Heart right ventricle (tissue), 16 donors: ENCODE results near the gene EFNB1. TPM values are rescaled to one million over a fixed set of nuclear protein-coding genes. Genes with fewer than 3 reads are reported as not detected.
A peak's percentile ranks its signal among the peaks of the same experiment; 100 is the strongest.

Experiments
- ATAC-seq, 8 donors: fragments of 200-7000 bp; cut with Tn5 transposase; one replicate each; pipeline ENCODE4 v1.9.1; 2020; ENCODE audit warnings: mild to moderate bottlenecking in 8 of 8, moderate library complexity in 8 of 8, moderate number of reproducible peaks in 1 of 8
- DNase-seq, 2 donors: peaks; one replicate each; pipeline ENCODE4 v3.0.0-alpha.2; 2020
- H3K27ac ChIP-seq, 10 donors: fragments of 200-600 bp; sonication (generic) in 2 of 10; one replicate each; pipeline versions ENCODE4 v1.5.0 to v1.8.0; 2020 to 2022; ENCODE audit warnings: mild to moderate bottlenecking in 3 of 10
- H3K27me3 ChIP-seq, 7 donors: fragments of 200-600 bp; one replicate each; pipeline ENCODE4 v1.8.0; 2021 to 2022; ENCODE audit warnings: mild to moderate bottlenecking in 2 of 7
- H3K36me3 ChIP-seq, 9 donors: fragments of 200-600 bp; sonication (generic) in 1 of 9; one replicate each; pipeline versions ENCODE4 v1.5.0 to v1.8.0; 2020 to 2022; ENCODE audit warnings: mild to moderate bottlenecking in 2 of 9
- H3K4me1 ChIP-seq, 9 donors: fragments of 200-600 bp; sonication (generic) in 1 of 9; one replicate each; pipeline versions ENCODE4 v1.5.0 to v1.8.0; 2020 to 2022; ENCODE audit warnings: mild to moderate bottlenecking in 4 of 9
- H3K4me3 ChIP-seq, 10 donors: fragments of 200-600 bp; sonication (generic) in 2 of 10; one replicate each; pipeline versions ENCODE4 v1.5.0 to v1.8.0; 2020 to 2022; ENCODE audit warnings: mild to moderate bottlenecking in 7 of 10, moderate library complexity in 2 of 10
- H3K9me3 ChIP-seq, 11 donors: fragments of 200-600 bp in 10 of 11; sonication (generic) in 2 of 11; one replicate each; pipeline versions ENCODE4 v1.5.0 to v1.8.0; 2013 to 2022; ENCODE audit warnings: mild to moderate bottlenecking in 2 of 11, control low read depth in 1 of 11, moderate library complexity in 1 of 11
- CTCF ChIP-seq, 9 donors: fragments of 200-600 bp; sonication (generic) in 2 of 9; IDR thresholded peaks; one replicate each; pipeline versions ENCODE4 v1.5.0 to v1.8.0; 2021 to 2022; ENCODE audit warnings: antibody characterized with exemption in 9 of 9, mild to moderate bottlenecking in 5 of 9, moderate library complexity in 1 of 9
- WGBS, 2 donors: extraction: QIAGEN DNeasy Blood & Tissue Kit; methylation state at CpG; one replicate each; pipeline ENCODE4 v1.1.7; 2013; ENCODE audit warnings: inconsistent platforms in 1 of 2; 5-methylcytosine and 5-hydroxymethylcytosine counted together
- intact Hi-C, 10 donors: fragments of 100-400 bp; cut with DNase I; formaldehyde crosslinking; loops; one replicate each; pipeline versions ENCODE4 v1.11.1 to v1.14.2; 2022
- polyA plus RNA-seq, 2 donors: library from polyadenylated mRNA; stranded (reverse); fragments of 200-250 nt; gene quantifications; one replicate each; pipeline ENCODE4 v1.2.3, GENCODE V29; 2013
- total RNA-seq, 10 donors: library from RNA; stranded (reverse); fragmentation: NEBNext Ultra II Directional in 3 of 10; extraction: Animal tissue kit (Norgen Biotek cat#: 25700) in 3 of 10; gene quantifications; one replicate each; pipeline versions ENCODE4 v1.2.1 to v1.2.4, GENCODE V29; 2021 to 2023
- donor health status: Arrhythmogenic right ventricular cardiomyopathy.
- donor health status: ischemic (EF 13 %, LVEDD 7.1; RV severe dilation, severe dysfunction).
- donor health status: healthy with polysubstance abuse.
- donor health status: DM: no; HTN: yes; CAD: no.
- donor health status: DM: no; HTN: no; CAD: no.
- donor health status: ischemic (EF 25% LVEDD 6.9; RV normal size, moderate dysfunction).
- donor health status: ischemic (EF 25% LVEDD 5.7; RV mildly dilated, moderate dysfunction).
- donor health status: healthy.
- donor health status: DM: yes; HTN: yes; CAD: no.
- donor health status: Ischemic cardiomyopathy.
- donor health status: ischemic (EF 35%, LVEDD 5.7; RV mildly dilated, moderate dysfunction).
- donor health status: nonischemic (EF 11% LVEDD 7.7; RV severe dilation, severe dysfunction).
- donor health status: DM: yes; HTN: yes; CAD: no.
- donor health status: PGD.
- donor health status: ischemic (EF 29% LVEDD 5.4; RV normal size, mild dysfunction).
- donor health status: nonischemic (EF 23%, LVEDD 6.1; RV moderate dilation, normal function).

Gene EFNB1
- total and polyA plus RNA-seq, 12 donors, result 10.8 to 45.1 (median 19.2) TPM

- WGBS, 2 donors, result 14 to 15% methylated on average over 11 to 14 of the region's 14 CpGs
- Histone ChIP-seq H3K4me1 (peaks cover 0 to 9% (median 0%) of the 10 kb centered on the region in 9 donors), H3K4me3 (no peak overlapping the region), H3K9me3 (no peaks in the 10 kb centered on the region), H3K27me3 (peaks cover 0 to 56% (median 0%) of the 10 kb centered on the region in 7 donors), H3K27ac (no peak overlapping the region), H3K36me3 (no peaks in the 10 kb centered on the region)
- ATAC-seq (peak; percentile 79 to 93 (median 90)), DNase-seq (peak in 1 of 2 donors; percentile 40)
- TF ChIP-seq CTCF (IDR thresholded peaks at IDR 0.05), result peak; percentile 33 to 75 (median 67)
- intact Hi-C loops, result loop anchor here in 9 of 10 donors (2.0 to 10.0 kb wide), 10 partner anchors 172 to 569 kb away; no protein-coding TSS in a partner anchor
Measured at GRCh38 chrX:68822641-68823410, 6.0 kb upstream of the EFNB1 start.

GRCh38 chrX:68823413-68824151, 5.2 kb upstream of the EFNB1 start:
- no peaks in the 10 kb centered on the region for H3K9me3 ChIP-seq
- no peak for TF ChIP-seq CTCF (IDR thresholded peaks at IDR 0.05)
- peaks cover 0 to 16% (median 0%) of the 10 kb centered on the region in 9 donors for H3K4me1 ChIP-seq
- H3K27me3 ChIP-seq, result peaks cover 0 to 60% (median 0%) of the 10 kb centered on the region in 7 donors
- ATAC-seq (no peak), DNase-seq (no peak)
- H3K27ac ChIP-seq, result no peak overlapping the region
- H3K36me3 ChIP-seq, result no peaks in the 10 kb centered on the region
- intact Hi-C loops, result loop anchor here in 9 of 10 donors (2.0 to 10.0 kb wide), 10 partner anchors 171 to 569 kb away; no protein-coding TSS in a partner anchor
- WGBS, 2 donors, result 89 to 91% methylated on average over 10 of the region's 10 CpGs
- no peak overlapping the region for H3K4me3 ChIP-seq

GRCh38 chrX:68824152-68824433, 4.7 kb upstream of the EFNB1 start:
- no peaks in the 10 kb centered on the region for H3K9me3 ChIP-seq
- DNase-seq (no peak), ATAC-seq (no peak)
- intact Hi-C loops, result loop anchor here in 8 of 10 donors (5.0 to 10.0 kb wide), 9 partner anchors 171 to 568 kb away; no protein-coding TSS in a partner anchor
- no peaks in the 10 kb centered on the region for H3K36me3 ChIP-seq
- no peak overlapping the region for H3K27ac ChIP-seq
- H3K4me3 ChIP-seq, result no peak overlapping the region
- peaks cover 0 to 16% (median 0%) of the 10 kb centered on the region in 9 donors for H3K4me1 ChIP-seq
- peaks cover 0 to 60% (median 0%) of the 10 kb centered on the region in 7 donors for H3K27me3 ChIP-seq
- no peak for TF ChIP-seq CTCF (IDR thresholded peaks at IDR 0.05)

GRCh38 chrX:68824565-68825125, 4.2 kb upstream of the EFNB1 start:
- Histone ChIP-seq H3K36me3 (no peaks in the 10 kb centered on the region), H3K4me1 (peaks cover 0 to 16% (median 0%) of the 10 kb centered on the region in 9 donors), H3K27me3 (peaks cover 0 to 63% (median 0%) of the 10 kb centered on the region in 7 donors), H3K4me3 (no peak overlapping the region), H3K27ac (no peak overlapping the region), H3K9me3 (no peaks in the 10 kb centered on the region)
- ATAC-seq (no peak), DNase-seq (no peak)
- no peak for TF ChIP-seq CTCF (IDR thresholded peaks at IDR 0.05)
- WGBS, 2 donors, result 36 to 49% methylated on average over 2 to 5 of the region's 5 CpGs
- intact Hi-C loops, result loop anchor here (5.0 to 10.0 kb wide), 13 partner anchors 170 to 568 kb away; no protein-coding TSS in a partner anchor
